Activated naive CD4-positive, alpha-beta T cell treated with anti-CD3 and anti-CD28 coated beads, Interleukin-2, amount 10 ng/mL, durations not matched to agents 5 hours and 36 hours (primary cell): ENCODE measurements around the gene TET3. TPM values are rescaled to one million over a fixed set of nuclear protein-coding genes. Genes with fewer than 3 reads are reported as not detected.

Experiments used
- total RNA-seq, 2 experiments: library from RNA; stranded (reverse); gene quantifications; one replicate each; pipeline ENCODE4 v1.2.3, GENCODE V29; 2021

TET3 gene
- 10 to 100 TPM; 17.0 to 17.2 TPM for total RNA-seq

GRCh38 chr2:73984203-73984921 lies at the start of gene TET3:
TSS of gene TET3 (plus strand) at chr2:73984910. CDS start at chr2:73986404, 1,494 bp downstream.

Other genes starting within 250 kb of the TET3 start
- 10 to 100 TPM; 28.0 to 31.2 TPM for gene TPRKB, start 247.6 kb upstream of the TET3 start, total RNA-seq
- gene DUSP11, start 204.8 kb upstream of the TET3 start, total RNA-seq: 10 to 100 TPM; 25.5 to 30.1 TPM
- not detected for gene C2orf78, start 200.7 kb upstream of the TET3 start, total RNA-seq
- gene STAMBP, start 155.9 kb upstream of the TET3 start, total RNA-seq: 10 to 100 TPM; 37.4 to 39.9 TPM
- gene ACTG2, start 91.9 kb upstream of the TET3 start, total RNA-seq: not detected
- 10 to 100 TPM; 65.6 to 70.2 TPM for gene DGUOK, start 58.0 kb upstream of the TET3 start, total RNA-seq
- 10 to 100 TPM; 39.3 to 42.1 TPM for gene BOLA3, start 163.0 kb downstream of the TET3 start, total RNA-seq
- gene MOB1A, start 194.0 kb downstream of the TET3 start, total RNA-seq: 100 to 1,000 TPM; 153 to 156 TPM
- 100 to 1,000 TPM; 111 to 116 TPM for gene MTHFD2, start 213.7 kb downstream of the TET3 start, total RNA-seq